ENCODE results near the gene KIR2DL1. TPM values are rescaled to one million over a fixed set of nuclear protein-coding genes. Genes with fewer than 3 reads are reported as not detected.
"Not testable (repeated sequence)": the region's sequence is repeated elsewhere in the genome, so short reads cannot be mapped to it uniquely, and the experiment has no call there.

KIR2DL1 gene
- total RNA-seq, 1 donor from 2014 or later, result 0.58 TPM

DNA sequence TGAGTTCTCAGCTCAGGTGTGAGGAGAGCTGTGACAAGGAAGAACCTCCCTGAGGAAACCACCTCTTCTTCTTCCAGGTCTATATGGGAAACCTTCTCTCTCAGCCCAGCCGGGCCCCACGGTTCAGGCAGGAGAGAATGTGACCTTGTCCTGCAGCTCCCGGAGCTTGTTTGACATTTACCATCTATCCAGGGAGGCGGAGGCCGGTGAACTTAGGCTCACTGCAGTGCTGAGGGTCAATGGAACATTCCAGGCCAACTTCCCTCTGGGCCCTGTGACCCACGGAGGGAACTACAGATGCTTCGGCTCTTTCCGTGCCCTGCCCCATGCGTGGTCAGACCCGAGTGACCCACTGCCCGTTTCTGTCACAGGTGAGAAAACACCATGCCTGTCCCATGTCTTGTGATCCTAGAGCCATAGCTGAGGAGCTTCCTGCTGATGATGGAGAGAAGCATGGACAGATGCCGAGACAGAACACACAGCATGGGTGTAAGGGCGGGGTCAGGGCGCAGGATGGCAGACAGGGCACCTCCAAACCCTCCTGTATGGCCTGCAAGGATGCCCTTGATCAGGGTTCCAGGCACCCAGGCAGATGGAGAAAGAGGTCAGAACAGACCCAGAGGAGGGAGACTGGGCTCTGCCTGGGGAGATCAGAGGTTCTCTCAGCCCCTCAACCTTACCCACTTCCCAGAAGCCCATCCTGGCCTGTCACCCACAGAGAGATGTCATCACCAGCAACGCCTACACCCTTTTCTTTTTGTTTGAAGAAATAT is 40.0 kb upstream of the KIR2DL1 start:
- TF ChIP-seq, protein P1, sequence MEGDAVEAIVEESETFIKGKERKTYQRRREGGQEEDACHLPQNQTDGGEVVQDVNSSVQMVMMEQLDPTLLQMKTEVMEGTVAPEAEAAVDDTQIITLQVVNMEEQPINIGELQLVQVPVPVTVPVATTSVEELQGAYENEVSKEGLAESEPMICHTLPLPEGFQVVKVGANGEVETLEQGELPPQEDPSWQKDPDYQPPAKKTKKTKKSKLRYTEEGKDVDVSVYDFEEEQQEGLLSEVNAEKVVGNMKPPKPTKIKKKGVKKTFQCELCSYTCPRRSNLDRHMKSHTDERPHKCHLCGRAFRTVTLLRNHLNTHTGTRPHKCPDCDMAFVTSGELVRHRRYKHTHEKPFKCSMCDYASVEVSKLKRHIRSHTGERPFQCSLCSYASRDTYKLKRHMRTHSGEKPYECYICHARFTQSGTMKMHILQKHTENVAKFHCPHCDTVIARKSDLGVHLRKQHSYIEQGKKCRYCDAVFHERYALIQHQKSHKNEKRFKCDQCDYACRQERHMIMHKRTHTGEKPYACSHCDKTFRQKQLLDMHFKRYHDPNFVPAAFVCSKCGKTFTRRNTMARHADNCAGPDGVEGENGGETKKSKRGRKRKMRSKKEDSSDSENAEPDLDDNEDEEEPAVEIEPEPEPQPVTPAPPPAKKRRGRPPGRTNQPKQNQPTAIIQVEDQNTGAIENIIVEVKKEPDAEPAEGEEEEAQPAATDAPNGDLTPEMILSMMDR (IDR thresholded peaks at IDR 0.05), result no peak
- no peak for ATAC-seq

DNA sequence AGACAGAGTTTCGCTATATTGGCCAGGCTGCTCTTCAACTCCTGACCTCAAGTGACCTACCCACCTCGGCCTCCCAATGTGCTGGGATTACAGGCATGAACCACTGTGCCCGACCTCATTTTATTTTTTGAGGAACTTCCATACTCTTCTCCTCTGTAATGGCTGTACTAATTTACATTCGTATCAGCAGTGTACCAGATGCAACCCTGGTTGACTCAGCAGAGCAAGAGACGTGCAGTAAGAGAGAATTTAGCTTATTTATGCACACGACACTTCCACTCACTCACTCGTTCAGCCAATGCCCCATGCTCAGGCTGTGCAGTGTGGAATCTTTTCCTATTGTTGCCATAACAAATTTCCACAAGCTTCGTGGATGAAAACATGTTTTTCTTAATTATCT is 38.4 kb upstream of the KIR2DL1 start:
- DNase-seq (no peak), ATAC-seq (no peak)
- H3K36me3 ChIP-seq, result no peaks in the 10 kb centered on the region
- no peaks in the 10 kb centered on the region for H3K4me1 ChIP-seq
- no peaks in the 10 kb centered on the region for H3K9me3 ChIP-seq
- TF ChIP-seq, protein P1 (IDR thresholded peaks at IDR 0.05), result no peak
- no peak overlapping the region for H3K4me3 ChIP-seq
- intact Hi-C loops (cut with DNase I), result no loop called here
- no peak overlapping the region for H3K27ac ChIP-seq
- H3K27me3 ChIP-seq, result no peaks in the 10 kb centered on the region

More for the DNA sequence above, 40.0 kb upstream of the KIR2DL1 start:
- Histone ChIP-seq H3K36me3 (no peaks in the 10 kb centered on the region), H3K4me3 (no peak overlapping the region), H3K9me3 (no peaks in the 10 kb centered on the region), H3K4me1 (no peaks in the 10 kb centered on the region), H3K27me3 (no peaks in the 10 kb centered on the region), H3K27ac (no peak overlapping the region)
- intact Hi-C loops (cut with DNase I), result no loop called here
- no peak for DNase-seq

DNA sequence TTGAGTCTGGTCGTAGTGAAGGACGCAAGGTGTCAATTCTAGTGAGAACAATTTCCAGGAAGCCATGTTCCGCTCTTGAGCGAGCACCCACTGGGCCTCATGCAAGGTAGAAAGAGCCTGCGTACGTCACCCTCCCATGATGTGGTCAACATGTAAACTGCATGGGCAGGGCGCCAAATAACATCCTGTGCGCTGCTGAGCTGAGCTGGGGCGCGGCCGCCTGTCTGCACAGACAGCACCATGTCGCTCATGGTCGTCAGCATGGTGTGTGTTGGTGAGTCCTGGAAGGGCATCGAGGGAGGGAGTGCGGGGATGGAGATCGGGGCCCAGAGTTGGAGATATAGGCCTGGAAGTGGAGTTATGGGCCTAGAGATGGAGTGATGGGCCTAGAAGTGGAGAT is 31.3 kb upstream of the KIR2DL1 start, which contains the start of gene KIR2DL3:
Gene KIR2DL3, plus strand, starts transcription at position 208 of the 400 bp plus-strand sequence. Its CDS starts 33 bp downstream, at position 241.
- ATAC-seq; H3K27me3 ChIP-seq; intact Hi-C loops (cut with DNase I): not testable (repeated sequence)

DNA sequence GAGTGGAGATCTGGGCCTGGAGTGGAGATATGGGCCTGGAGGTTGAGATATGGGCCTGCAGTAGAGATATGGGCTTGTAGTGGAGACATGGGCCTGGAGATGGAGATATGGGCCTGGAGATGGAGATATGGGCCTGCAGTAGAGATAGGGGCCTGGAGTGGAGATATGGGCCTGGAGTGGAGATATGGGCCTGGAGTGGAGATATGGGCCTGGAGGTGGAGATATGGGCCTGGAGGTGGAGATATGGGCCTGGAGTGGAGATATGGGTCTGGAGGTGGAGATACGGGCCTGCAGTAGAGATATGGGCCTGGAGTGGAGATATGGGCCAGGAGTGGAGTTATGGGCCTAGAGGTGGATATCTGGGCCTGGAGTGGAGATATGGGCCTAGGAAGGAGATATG is 30.9 kb upstream of the KIR2DL1 start:
- Histone ChIP-seq H3K27me3 (no peaks in the 10 kb centered on the region), H3K36me3 (no peaks in the 10 kb centered on the region), H3K4me3 (no peak overlapping the region), H3K9me3 (no peaks in the 10 kb centered on the region), H3K27ac (no peak overlapping the region), H3K4me1 (no peaks in the 10 kb centered on the region)
- intact Hi-C loops (cut with DNase I), result no loop called here
- no peak for DNase-seq
- ATAC-seq, result no peak
- TF ChIP-seq, protein P1 (IDR thresholded peaks at IDR 0.05), result no peak

More for the DNA sequence above, 31.3 kb upstream of the KIR2DL1 start, which contains the start of gene KIR2DL3:
- not testable (repeated sequence) for H3K4me1 ChIP-seq, H3K4me3 ChIP-seq, DNase-seq, H3K36me3 ChIP-seq, H3K9me3 ChIP-seq, H3K27ac ChIP-seq

DNA sequence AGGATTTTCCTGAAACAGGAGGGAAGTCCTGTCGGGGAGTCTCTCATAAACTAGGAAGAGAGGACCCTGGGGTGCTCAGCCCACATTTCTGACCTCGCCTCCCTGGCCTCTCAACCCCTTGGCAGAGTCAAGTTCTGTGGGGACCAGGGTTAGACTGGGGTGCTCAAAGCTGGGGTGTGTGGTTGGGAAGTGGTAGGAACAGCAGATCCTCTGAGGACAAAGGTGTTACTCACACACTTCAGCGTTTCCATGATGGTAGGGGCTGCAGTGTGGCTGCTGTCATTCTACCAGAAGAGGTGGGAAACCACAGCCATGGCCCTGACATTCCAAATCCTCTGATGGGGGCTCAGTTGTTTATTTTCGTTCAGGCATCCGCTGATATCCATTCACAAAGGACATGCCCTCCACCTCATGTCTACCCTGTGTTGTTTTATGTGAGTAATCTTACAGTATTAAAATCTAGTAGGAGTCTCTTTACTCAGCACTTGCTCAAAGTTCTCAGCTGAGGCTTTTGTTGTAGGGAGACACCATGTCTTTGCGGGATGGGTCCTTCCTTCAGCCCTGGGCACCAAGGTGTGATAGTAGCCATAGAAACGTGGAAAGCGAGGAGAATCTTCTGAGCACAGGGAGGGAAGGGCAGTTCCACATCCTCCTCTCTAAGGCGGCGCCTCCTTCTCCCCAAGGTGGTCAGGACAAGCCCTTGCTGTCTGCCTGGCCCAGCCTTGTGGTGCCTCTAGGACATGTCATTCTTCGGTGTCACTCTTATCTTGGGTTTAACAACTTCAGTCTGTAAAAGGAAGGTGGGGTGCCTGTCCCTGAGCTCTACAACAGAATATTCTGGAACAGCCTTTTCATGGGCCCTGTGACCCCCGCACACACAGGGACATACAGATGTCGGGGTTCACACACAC is 29.8 kb upstream of the KIR2DL1 start:
- no peak overlapping the region for H3K27ac ChIP-seq
- H3K9me3 ChIP-seq, result no peaks in the 10 kb centered on the region
- H3K4me1 ChIP-seq, result no peaks in the 10 kb centered on the region
- H3K27me3 ChIP-seq, result no peaks in the 10 kb centered on the region
- intact Hi-C loops (cut with DNase I), result no loop called here
- no peaks in the 10 kb centered on the region for H3K36me3 ChIP-seq
- DNase-seq, result no peak
- TF ChIP-seq, protein P1 (IDR thresholded peaks at IDR 0.05), result no peak
- no peak overlapping the region for H3K4me3 ChIP-seq
- no peak for ATAC-seq

DNA sequence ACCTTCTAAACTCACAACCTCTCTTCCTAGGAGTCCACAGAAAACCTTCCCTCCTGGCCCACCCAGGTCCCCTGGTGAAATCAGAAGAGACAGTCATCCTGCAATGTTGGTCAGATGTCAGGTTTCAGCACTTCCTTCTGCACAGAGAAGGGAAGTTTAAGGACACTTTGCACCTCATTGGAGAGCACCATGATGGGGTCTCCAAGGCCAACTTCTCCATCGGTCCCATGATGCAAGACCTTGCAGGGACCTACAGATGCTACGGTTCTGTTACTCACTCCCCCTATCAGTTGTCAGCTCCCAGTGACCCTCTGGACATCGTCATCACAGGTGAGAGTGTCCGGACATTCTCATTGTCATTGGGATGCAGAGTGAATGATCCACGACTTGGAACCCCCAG is 27.6 kb upstream of the KIR2DL1 start:
- H3K9me3 ChIP-seq; intact Hi-C loops (cut with DNase I); DNase-seq; H3K27me3 ChIP-seq; ATAC-seq; H3K4me3 ChIP-seq; H3K36me3 ChIP-seq; H3K27ac ChIP-seq; H3K4me1 ChIP-seq: not testable (repeated sequence)

DNA sequence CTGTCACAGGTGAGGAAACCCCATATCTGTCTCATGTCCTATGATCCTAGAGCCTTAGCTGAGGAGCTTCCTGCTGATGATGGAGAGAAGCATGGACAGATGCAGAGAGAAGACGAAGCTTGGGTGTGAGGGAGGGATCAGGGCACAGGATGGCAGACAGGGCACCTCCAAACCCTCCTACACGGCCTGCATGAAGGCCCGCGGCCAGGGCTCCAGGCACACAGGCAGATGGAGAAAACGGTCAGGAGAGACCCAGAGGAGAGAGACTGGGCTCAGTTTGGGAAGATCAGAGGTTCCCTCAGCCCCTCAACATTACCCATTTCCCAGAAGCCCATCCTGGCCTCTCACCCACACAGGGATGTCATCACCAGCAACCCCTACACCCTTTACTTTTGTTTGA is 25.5 kb upstream of the KIR2DL1 start:
- intact Hi-C loops (cut with DNase I); H3K4me1 ChIP-seq; ATAC-seq; H3K36me3 ChIP-seq; H3K9me3 ChIP-seq; H3K4me3 ChIP-seq; H3K27me3 ChIP-seq; DNase-seq; H3K27ac ChIP-seq: not testable (repeated sequence)

DNA sequence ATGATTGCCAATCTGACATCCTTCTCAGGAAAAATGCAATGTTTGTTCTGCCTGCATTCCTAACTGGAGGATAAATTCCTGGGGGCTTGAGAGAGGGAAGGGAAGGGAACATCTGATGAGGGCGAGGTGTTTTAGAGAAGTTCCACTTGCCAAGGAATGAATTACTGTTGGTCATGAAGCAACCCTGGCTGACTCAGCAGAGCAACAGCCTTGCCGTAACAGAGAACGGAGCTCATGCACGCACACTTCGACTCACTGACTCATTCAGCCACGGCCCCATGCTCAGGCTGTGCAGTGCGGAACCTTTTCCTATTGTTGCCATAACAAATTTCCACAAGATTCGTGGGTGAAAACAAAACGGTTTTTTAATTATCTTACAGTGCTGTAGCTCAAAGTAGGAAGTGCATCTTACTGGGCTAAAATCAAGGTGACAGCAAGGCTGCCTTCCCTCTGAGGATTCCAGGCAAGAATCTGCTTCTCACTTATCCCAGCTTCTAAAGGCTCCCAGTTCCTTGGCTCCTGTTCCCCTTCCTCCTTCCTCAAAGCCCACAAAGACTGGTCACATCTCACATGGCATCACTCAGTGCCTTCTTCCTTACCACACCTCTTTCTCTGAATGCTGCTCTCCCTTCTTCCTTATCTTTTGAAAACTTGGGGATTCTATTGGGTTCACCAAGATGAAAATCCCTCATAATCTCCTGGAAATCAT is 21.8 kb upstream of the KIR2DL1 start:
- intact Hi-C loops (cut with DNase I); H3K4me1 ChIP-seq; H3K9me3 ChIP-seq; ATAC-seq; DNase-seq; H3K36me3 ChIP-seq; H3K4me3 ChIP-seq; H3K27ac ChIP-seq; H3K27me3 ChIP-seq: not testable (repeated sequence)

DNA sequence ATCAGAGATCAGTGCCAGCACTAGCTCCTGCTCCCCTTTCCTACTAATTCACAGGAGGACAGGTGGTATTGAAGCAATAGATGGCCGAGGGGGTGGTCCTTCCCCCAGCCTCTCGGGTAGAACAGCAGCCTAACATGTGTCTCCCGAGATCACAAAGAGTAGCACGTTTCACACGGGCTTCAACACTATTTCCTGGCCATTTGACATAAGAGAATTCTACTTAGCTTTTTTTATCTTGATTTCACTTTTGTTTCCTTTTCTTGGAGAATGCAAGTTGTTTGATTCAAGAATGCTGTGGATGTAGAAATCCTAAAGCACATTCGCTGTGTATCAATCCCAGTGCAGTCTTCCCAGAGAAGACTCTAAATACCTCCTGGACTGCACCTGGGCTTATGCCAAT is 19.3 kb upstream of the KIR2DL1 start:
- H3K27ac ChIP-seq; H3K9me3 ChIP-seq; H3K27me3 ChIP-seq; intact Hi-C loops (cut with DNase I); H3K4me3 ChIP-seq; H3K4me1 ChIP-seq; ATAC-seq; DNase-seq; H3K36me3 ChIP-seq: not testable (repeated sequence)

Measured in upper lobe of right lung (tissue), 1 donor.